HG03378 (cell line): ENCODE data around the gene RBBP8NL.

Source experiments
- ATAC-seq: cut with Tn5 transposase; IDR thresholded peaks from one replicate; pipeline ENCODE4 v1.9.1; 2021; ENCODE audit warnings: mild to moderate bottlenecking, moderate library complexity; ENCODE audit not compliant: unreplicated experiment

Gene RBBP8NL, protein sequence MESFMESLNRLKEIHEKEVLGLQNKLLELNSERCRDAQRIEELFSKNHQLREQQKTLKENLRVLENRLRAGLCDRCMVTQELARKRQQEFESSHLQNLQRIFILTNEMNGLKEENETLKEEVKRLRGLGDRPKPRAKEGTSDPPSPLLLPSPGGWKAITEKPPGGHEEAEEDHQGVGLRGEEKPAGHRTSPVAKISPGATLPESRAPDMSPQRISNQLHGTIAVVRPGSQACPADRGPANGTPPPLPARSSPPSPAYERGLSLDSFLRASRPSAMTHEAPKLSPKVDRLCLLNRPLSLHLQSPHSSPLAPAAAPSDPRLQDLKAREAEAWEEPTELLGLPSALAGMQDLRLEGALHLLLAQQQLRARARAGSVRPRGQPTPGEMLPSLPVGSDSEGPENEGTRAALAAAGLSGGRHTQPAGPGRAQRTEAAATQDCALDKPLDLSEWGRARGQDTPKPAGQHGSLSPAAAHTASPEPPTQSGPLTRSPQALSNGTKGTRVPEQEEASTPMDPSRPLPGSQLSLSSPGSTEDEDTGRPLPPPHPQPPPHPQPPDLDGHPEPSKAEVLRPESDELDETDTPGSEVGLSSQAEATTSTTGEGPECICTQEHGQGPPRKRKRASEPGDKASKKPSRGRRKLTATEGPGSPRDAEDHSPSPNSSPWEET

DNA sequence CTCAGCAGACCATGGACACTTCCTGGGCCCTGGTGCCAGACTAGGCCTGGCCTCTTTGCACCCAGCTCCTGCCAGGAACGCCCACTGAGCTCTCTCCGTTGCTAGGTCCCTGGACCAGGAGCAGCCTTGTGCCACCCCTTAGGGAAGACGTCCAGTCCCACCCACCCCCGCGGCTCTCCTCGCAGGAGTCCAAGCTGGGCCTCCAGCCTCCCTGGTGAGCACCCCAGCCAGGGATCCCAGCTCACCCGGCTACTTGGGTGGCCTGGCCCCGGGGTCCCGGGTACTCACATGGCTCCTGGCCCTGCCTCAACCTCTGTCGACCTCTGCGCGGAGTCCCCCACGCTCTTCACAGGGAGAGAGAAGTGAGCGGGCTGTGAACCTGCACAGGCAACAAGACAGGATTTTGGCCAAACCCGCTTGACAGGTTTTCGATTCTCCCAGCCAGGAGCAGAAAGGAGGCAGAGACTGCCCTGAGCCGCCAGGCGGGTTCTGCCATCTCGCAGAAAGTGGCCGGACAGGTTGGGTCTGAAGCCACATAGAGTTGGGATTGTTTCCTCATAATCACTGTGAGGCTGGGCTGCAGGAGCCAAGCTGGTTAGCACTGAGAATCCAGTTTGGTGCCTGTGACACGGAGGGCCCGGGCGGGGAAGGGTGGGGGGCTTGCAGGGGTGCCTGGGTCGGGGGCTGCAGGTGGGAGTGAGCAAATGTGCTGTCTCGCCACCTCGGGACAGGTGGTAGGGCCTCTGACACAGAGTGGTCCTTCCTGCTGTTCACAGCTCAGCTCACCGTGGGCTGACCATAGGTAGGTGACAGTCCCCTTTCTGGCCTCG, at the start of gene RBBP8NL:
RBBP8NL (minus strand) TSS at position 368 of the 830 bp plus-strand sequence. CDS start 7,892 bp downstream, outside the sequence.
- no peak for ATAC-seq

DNA sequence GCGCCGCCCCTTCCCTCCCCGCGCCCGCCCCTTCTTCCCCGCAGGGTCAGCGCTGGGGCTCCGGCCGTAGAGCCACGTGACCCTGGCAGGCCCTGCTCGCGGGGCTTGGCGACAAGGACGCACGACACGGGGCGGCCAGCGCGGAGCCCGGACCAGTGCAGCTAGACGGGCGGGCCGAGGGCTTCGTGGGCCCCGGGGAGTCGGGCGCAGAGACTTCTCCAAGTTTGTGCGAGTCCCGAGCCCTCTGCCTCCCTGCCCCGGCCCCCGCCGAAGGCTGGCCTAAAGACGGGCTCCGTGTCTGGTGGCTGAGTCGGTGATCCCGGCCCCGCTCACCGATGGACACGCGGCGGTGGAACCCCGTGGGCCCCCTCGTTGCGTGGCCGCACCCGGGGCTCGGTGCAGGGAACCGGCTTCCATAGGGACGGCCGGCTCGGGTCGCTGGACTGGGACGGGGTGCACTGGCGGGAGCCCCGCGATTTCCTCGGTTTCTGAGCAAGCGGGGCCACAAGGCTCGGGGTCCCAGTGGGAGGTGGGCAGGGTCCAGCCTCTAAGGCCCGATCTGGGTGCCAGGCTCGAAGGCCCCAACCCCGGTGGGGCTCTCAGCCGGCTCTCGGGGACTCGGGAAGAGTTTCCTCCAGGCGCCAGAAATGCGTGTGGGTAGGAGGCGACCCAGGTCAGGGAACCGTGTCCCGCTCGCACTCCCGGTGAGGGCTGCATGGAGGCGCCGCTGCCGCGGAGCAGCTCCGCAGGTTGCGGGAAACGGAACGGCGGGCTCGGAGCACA, 48.9 kb upstream of the RBBP8NL start:
- ATAC-seq, result no peak

DNA sequence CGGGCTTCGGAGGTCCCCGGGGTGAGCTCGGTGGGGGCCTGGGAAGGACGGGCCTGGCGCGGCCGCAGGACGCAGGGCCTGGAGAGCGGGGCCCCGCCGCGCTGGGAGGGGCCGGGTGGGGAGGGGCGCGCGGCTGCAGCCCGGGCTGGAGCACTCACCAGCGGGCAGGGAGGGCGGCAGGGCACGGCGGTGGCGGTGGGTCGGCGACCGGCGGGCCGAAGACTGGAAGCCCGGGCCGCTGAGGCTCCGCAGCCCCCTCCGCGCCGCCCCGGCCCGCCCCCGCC, 48.4 kb upstream of the RBBP8NL start, which contains the start of gene GATA5:
GATA5 (minus strand) TSS at position 224 of the 284 bp plus-strand sequence. CDS start 474 bp downstream, outside the sequence.
- ATAC-seq, result no peak

DNA sequence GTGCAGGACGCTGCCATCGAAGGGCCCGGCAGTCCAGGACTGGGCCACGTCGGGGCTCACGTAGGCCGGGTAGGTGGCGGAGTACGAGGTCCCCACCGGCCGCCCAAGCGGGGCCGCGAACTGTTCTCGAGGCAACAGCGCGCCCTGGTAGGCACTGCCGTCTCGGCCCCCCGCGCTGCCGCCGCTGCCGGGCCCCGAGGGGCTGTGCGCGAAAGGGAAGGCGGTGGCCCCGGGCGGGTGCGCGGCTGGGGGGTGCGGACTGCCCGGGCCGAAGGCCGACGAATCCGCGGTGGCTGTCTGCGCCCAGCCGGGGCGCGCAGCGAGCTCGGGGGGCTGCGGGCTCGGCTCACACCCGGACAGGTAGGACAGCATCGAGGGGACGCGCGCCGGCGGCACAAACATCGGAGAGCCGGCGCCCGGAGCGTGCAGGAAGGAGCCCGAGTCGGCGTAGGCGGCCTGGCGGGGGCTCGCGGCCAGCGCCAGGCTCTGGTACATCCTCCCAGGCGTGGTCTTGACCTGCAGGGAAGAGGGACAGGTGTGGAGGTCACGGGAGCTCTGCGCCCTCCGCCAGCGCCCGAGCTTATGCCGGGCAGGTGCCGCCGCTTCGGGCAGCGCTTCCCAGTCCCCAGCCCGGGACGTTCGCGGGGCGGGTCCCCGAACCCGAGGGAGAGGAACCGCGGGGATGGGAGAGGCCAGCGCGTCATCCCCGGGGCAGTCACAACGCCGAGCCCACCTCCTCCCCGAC, 47.9 kb upstream of the RBBP8NL start:
- ATAC-seq, result no peak

DNA sequence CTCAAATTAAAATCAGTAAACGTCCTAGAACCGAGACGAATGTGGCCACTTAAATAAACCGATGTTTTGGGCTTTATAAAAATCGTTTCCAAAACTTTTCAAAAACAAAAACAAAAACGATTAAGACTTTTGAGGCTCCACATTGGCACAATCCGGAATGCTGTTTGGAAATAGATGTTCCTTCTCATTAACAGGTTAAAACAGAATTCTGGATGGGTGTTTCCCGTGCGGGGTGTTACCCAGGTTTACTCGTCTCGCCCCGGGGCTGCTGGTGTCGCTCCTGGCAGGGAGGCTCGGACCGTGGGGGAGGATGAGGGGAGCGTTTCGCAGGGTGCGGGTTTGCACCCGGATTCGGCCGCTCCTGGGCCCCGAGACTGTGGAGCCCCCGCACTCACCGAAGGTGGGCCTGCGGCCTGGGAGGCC, 47.3 kb upstream of the RBBP8NL start:
- ATAC-seq, result no peak

DNA sequence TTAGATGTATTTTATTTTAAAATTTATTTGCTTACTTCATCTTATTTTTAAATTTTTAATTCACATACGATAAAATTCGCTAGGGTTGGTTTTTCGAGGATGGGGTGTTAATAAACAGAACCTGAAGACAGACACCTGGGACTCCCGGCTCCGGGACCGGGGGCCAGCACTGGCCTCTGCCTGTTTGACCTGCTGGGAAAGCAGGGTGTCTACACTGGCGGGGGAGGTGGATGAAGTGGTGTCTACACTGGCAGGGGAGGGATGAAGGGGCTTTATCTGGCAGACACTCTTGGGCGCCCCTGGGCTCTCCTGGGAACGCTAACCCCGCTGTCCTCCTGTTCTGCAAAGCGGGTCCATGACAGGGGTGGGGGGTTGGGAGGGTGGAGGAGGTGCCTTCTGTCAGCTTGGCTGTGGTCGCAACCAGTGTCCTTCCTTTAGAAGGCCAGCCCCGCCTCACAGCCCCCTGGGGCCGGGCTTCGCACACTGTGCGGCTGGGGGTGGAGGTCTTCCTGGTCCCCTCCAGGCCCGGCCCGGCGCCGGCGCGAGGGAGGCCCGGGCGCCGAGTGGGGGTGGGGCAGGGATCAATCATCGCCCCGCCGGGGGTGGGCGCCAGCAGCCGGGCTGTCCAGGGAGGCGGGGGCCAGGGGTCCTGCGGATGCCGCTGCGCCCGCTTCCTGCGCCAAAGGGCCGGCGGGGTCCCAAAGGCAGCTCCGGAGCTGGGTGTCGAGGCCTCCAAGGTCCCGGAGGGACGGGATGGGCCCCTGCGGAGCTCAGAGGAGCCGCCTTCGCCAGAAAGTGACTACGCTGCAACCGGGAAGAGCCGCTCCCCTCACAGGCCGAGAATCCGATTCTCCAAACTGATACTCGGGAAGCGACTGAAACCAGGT, 46.6 kb upstream of the RBBP8NL start:
- no peak for ATAC-seq

DNA sequence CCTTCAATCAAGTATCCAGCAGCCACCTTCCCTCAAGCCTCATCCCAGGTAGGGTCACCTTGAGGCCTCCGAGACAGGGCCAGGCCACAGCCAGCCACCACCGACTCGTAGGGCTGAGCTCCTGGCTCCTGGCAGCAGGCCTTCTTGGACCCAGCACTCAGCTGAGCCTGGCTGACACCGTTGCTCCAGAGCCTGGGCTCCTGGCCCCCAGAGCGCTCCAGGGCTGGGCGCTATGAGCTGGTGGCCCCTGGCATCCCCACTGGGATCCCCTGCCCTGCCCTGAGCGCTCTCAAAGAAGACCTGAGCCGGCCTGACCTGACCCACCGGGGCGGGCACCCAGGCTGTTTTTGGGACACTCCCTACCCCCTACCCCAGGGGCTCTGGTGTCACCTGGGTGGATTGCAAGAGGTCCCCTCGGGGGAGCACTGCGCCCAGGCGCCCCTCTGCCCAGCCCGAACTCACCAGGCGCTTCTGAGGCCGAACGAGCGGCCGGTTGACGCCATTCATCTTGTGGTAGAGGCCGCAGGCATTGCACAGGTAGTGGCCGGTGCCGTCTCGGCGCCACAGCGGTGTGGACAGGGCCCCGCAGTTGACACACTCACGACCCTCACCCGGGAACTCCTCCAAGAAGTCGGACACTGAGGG, 45.7 kb upstream of the RBBP8NL start:
- ATAC-seq, result no peak

DNA sequence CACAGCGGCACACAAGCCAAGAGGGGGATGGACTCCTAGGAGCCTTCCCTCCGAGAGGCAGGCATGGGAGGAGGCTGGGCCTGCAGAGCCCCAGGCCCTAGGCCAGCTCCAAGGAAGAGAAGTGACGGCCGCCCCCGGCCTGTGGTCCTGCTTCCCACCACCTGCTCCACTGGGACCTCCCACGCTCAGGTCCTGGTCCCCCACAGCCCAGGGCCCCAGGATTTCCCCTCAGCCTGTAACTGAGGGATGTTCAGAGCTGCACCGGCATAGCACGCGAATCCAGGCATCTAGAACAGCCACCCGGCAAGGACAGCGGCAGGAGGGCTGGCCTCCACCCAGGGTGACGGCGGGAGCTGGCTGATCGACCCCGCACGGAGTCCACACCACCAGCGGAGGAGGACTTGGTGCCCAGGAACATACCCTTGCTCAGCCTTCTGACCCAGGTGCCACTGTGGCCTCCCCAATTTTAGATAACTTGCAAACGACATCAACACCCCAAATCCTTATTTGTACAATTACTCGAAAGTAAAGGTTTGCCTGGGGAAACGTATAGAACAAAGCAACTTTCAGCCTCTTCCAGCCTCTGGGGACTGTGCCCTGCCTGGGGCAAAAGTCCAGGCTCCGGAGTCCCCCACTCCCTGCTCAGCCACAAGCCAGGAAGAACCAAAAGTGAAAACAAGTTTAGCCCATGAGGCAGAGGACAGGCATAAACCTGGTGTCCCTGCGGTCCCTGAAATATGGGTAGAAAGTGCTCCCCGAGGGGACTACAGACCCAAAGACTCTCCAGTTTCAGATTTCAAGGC, 45.0 kb upstream of the RBBP8NL start:
- ATAC-seq, result no peak

DNA sequence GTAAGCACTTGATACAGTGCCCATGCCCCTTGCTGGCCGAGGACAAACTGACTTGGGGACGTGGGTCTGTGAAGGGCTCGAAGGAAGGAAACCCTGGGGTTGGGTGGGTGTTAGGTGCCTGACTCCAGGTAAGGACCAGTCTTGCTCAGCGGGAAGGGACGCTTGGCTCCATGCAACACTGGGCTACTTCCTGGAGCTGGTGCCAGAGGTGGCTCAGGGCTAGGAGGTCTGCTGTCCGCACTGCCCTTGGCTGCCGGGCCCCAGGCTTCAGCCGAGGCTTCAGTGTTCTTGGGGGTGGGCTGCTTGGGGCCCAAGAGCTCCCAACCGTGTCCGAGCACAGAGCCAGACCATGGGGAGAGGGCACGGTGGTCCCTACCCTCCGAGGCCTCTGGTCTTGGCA, 43.1 kb upstream of the RBBP8NL start:
- ATAC-seq, result no peak

DNA sequence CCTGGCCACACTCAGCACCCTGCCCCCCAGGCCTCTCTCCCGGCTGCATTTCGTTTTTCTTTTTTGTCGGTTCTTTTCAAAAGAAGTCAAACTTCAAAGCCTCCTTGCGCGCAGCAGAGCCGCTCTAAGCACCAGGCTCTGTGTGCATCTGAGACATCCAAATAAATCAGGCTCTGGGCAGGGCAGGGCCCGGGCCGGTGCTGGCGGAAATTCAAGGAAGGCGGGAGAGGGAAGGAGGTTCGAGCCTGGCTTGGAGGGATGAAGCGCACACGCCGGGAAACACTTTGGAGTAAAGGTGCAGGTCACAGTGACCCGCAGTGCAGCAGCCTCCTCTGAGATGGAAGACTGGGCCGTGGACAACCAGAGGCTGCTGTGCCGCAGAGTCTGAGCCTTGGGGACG, 42.7 kb upstream of the RBBP8NL start:
- no peak for ATAC-seq

DNA sequence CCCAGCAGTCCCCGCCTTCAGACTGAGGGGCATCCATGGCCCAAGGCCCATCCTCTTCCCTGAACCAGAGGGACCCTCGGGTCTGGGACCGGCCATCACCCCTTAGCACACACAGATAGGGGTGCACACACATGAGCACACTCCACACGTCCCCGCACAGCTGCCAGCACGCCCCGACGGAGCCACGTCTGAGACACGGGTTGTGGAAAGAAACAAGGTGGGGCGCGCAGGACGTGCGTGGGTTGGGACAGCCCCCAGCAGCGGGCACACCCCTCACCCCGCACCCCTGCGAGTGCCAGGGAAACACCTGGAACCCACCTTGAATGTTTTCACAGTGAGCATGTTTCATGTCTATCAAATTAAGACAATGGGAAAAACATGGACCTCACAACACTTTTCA, 42.0 kb upstream of the RBBP8NL start:
- no peak for ATAC-seq

DNA sequence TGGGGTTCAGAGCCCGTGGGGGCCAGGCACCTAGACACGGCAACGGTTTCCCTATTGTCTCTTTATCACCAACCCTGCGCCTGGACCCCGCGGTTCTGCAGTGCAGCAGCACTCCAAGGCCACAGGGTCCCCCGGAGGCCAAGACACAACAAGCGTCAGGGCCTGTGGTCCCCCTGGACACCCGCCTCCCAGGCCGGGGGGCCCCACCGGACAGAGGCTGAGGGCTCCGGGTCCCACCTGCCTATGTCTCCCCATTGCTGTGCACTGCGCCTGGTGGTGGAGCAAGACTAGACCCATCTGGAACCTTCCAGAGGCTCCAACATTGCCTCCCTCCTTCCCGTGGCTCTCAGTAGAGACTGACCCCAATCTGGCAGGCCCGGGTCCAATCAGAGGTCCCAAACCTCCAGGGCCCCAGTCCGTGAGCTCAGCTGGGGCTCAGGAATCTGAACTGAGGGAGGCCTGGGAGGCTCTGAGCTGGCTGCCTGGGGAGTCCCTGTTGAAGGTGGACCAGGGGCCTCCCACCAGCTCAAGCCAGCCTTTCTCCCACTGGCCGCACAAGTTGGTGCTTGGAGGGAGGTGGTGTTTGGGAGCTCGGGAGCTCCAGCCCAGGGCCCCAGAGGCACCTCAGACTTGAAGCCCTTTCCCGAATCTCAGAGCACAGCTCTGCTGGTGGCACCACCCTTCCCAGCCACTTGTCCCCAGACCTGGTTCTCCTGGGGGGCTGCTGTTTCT, 39.6 kb upstream of the RBBP8NL start:
- no peak for ATAC-seq

DNA sequence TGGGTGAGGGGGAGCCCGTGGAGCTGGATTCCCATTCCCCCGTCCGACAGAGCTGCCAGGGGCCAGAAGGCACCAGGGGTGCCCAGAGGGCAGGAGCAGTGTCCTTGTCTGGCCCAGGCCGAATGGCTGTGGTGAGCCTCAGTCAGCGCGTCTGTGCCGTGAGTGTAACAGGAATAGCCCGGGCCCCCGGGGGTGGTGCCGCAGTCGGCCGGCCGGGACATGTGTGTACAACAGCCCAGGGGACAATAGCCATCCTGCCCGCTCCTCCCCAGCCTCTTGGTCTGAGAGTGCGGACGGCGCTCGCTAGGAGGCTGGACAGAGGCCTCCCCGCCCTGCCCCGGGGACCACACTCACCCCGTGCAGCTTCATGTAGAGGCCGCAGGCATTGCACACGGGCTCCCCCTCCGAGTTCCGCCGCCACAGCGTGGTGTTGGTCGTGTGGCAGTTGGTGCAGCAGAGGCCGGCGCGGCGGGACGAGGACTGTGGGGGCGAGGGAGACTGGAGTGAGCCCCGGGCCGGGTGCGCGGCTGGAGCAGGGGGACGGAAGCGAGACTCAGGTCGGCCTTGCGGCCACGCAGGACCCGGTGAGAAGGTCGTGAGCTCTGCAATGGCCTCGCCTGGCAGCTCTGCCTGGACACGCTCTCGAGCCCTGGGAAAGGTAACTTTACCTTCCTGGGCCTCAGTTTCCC, 38.9 kb upstream of the RBBP8NL start:
- no peak for ATAC-seq

DNA sequence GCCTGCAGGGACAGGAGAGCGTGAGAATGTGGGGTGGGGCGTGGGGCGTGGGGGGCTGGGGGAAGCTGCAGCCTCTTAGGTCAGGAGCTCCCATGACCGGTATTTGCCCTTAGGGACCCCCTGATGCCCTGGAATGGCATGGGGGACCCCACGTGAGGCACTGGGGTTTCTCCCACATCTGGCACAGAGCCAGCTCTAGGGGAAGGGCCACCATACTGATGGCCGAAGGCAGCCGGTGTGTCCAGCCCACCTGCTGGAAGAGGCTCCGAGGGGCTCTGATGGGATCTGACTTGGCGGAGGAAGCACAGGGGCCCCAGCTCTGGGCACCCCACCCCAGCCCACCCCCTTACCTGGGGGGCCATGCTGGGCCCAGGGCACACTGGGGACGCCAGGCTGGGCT, 37.7 kb upstream of the RBBP8NL start:
- no peak for ATAC-seq

DNA sequence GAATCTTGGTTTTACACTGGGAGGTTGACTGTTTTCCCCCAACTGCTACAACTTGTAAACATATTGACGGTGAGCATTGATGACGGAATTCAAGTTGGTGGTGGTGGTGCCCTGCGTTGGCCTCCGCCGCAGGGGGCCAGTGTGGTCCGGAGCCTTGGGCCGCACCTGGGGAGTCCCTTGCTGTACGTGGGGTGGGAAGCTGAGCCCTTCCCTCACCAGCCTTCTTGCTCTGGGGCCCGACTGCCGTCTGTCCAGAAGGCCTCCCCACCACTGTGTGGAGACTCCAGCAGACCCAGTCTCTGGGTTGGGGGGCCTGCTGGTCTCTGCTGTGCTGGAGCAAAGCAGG, 37.1 kb upstream of the RBBP8NL start:
- ATAC-seq, result no peak

DNA sequence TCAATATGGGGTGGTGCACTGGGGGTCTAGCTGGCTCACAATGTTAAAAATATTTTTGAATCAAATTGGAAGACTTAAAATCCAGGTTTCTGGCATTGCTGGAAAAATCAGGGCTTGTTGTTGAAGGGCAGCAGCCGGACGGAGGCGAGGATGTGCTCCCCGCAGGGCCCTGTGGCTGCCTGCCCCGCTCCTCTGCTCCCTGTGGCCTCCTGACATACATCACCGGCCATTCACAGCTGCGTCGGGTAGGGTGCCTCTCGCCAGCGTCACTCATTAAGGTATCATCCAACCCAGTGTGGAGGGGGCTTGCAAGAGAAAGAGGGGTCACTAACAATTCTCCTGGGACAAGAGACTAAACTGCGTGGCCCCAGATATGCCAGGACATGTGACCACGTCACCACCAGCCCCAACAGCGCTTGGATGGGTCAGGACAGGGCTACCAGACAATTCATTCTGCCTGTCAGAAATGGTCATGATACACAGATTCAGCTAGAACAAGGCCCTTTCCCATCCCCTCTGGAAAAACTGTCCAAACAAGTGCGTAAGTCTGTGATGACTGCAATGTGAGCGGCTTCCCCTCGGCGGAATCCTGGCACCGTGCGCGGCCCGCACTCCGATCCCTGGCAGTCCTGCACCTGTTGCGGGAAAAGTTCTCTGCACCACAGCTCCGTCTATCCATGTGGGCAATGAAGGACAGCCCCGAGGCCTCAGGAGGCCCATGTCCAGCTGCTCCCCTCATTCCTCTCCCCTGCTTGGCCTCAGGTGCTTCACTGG, 36.5 kb upstream of the RBBP8NL start:
- ATAC-seq, result no peak
